Erythroblast (primary cell): ENCODE results near the gene ARHGAP26.

ENCODE experiments used
- GATA1 ChIP-seq: IDR thresholded peaks from 2 replicates; pipeline ENCODE4 v1.6.1; 2011; ENCODE audit warnings: low read depth, mild to moderate bottlenecking, control low read depth, low read length, moderate library complexity
- POLR2A ChIP-seq: IDR thresholded peaks from 2 replicates; pipeline ENCODE4 v1.6.1; 2011; ENCODE audit warnings: mild to moderate bottlenecking, low read length

DNA sequence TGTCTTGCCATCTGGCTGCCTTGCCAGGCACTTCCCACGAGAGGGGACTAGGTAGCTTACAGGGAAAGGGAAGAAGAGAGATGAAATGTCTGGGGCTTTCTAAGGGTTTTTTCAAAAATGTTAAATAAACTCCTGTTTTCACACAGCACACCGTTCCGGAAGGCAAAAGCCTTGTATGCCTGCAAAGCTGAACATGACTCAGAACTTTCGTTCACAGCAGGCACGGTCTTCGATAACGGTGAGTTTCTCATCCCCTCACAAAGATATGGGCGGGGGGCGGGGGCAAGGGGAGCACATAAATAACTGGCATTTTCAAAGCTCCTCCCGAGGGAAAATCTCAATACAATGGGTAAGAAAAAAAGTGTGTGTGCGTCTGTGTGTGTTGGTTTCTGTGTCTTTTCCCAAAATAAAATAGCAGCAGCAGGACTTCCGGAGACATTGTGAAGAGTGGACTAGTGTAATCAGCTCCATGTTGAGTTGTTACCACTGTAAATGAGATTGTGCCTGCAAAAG lies 443.7 kb downstream of the ARHGAP26 start:
- TF ChIP-seq POLR2A (no peak), GATA1 (no peak)
